Activated CD4-positive, alpha-beta T cell treated with anti-CD3 and anti-CD28 coated beads, Interleukin-2, amount 10 ng/mL, durations not matched to agents 24 days and 14 days (primary cell): Measurements from ENCODE around the gene PTGES3. TPM values are rescaled to one million over a fixed set of nuclear protein-coding genes. Genes with fewer than 3 reads are reported as not detected.

Experiments
- DNase-seq: peaks from one replicate; pipeline ENCODE4 v3.0.0; 2022
- H3K27ac Mint-ChIP-seq: one replicate; pipeline ENCODE4 v1.8.0; 2022; ENCODE audit warnings: mild to moderate bottlenecking, mixed read lengths
- H3K27me3 Mint-ChIP-seq: one replicate; pipeline ENCODE4 v1.8.0; 2022; ENCODE audit warnings: mixed read lengths
- H3K36me3 Mint-ChIP-seq: one replicate; pipeline ENCODE4 v1.8.0; 2022; ENCODE audit warnings: low read depth, mild to moderate bottlenecking, mixed read lengths
- H3K4me1 Mint-ChIP-seq: one replicate; pipeline ENCODE4 v1.8.0; 2021; ENCODE audit warnings: mixed read lengths
- H3K4me3 Mint-ChIP-seq: one replicate; pipeline ENCODE4 v1.8.0; 2022; ENCODE audit warnings: mild to moderate bottlenecking, moderate library complexity, mixed read lengths
- H3K9me3 Mint-ChIP-seq: one replicate; pipeline ENCODE4 v1.8.0; 2021; ENCODE audit warnings: mixed read lengths
- intact Hi-C: fragments of 100-400 bp; cut with micrococcal nuclease; formaldehyde crosslinking; loops from one replicate; pipeline ENCODE4 v1.15.1; 2023
- total RNA-seq: library from RNA; stranded (reverse); gene quantifications from 2 replicates; pipeline ENCODE4 v1.2.3, GENCODE V29; 2022

Gene PTGES3
- total RNA-seq, 1 donor from 2014 or later: 357 TPM

GRCh38 chr12:56634837-56635791 lies 53.0 kb downstream of the PTGES3 start:
- no peaks in the 10 kb centered on the region for H3K9me3 Mint-ChIP-seq
- peak overlapping the region; percentile 99 for H3K4me3 Mint-ChIP-seq
- H3K27ac Mint-ChIP-seq: peak overlapping the region; percentile 93
- H3K27me3 Mint-ChIP-seq: no peaks in the 10 kb centered on the region
- intact Hi-C loops: loop anchor here (5.0 to 10.0 kb wide), 5 partner anchors 300 to 610 kb away; partner anchors contain the start of genes IL23A, NAB2, PAN2 and RPL41
- DNase-seq: peak; percentile 92
- H3K4me1 Mint-ChIP-seq: peaks cover 70% of the 10 kb centered on the region
- H3K36me3 Mint-ChIP-seq: peaks cover 35% of the 10 kb centered on the region

GRCh38 chr12:56634242-56634836 lies 53.7 kb downstream of the PTGES3 start:
- intact Hi-C loops: loop anchor here (10.0 kb wide), 3 partner anchors 300 to 610 kb away; partner anchors contain the start of genes IL23A, PAN2 and ZBTB39
- H3K27me3 Mint-ChIP-seq: no peaks in the 10 kb centered on the region
- DNase-seq: peak; percentile 76
- H3K27ac Mint-ChIP-seq: peak overlapping the region; percentile 88
- no peaks in the 10 kb centered on the region for H3K9me3 Mint-ChIP-seq
- peaks cover 30% of the 10 kb centered on the region for H3K36me3 Mint-ChIP-seq
- peak overlapping the region; percentile 99 for H3K4me3 Mint-ChIP-seq
- H3K4me1 Mint-ChIP-seq: peaks cover 70% of the 10 kb centered on the region

- intact Hi-C loops: loop anchor here (10.0 kb wide), 3 partner anchors 299 to 611 kb away; partner anchors contain the start of genes IL23A, PAN2 and ZBTB39
- peaks cover 28% of the 10 kb centered on the region for H3K36me3 Mint-ChIP-seq
- H3K27ac Mint-ChIP-seq: peak overlapping the region; percentile 88
- peaks cover 69% of the 10 kb centered on the region for H3K4me1 Mint-ChIP-seq
- no peaks in the 10 kb centered on the region for H3K9me3 Mint-ChIP-seq
- no peaks in the 10 kb centered on the region for H3K27me3 Mint-ChIP-seq
- H3K4me3 Mint-ChIP-seq: peak overlapping the region; percentile 99
- DNase-seq: no peak
These were observed 54.4 kb downstream of the PTGES3 start for GRCh38 chr12:56633468-56634241.

GRCh38 chr12:56632701-56633467 lies 55.2 kb downstream of the PTGES3 start:
- Mint-ChIP-seq H3K4me1 (peaks cover 73% of the 10 kb centered on the region), H3K4me3 (peak overlapping the region; percentile 99), H3K27me3 (no peaks in the 10 kb centered on the region), H3K36me3 (peaks cover 25% of the 10 kb centered on the region), H3K9me3 (no peaks in the 10 kb centered on the region), H3K27ac (peak overlapping the region; percentile 65)
- intact Hi-C loops: loop anchor here (10.0 kb wide), 3 partner anchors 298 to 612 kb away; partner anchors contain the start of genes IL23A, PAN2 and ZBTB39
- DNase-seq: no peak

- Mint-ChIP-seq H3K27ac (peak overlapping the region; percentile 57), H3K4me1 (peaks cover 66% of the 10 kb centered on the region), H3K9me3 (no peaks in the 10 kb centered on the region), H3K27me3 (no peaks in the 10 kb centered on the region), H3K4me3 (peak overlapping the region; percentile 99), H3K36me3 (peaks cover 19% of the 10 kb centered on the region)
- peak; percentile 90 for DNase-seq
- intact Hi-C loops: loop anchor here (2.0 to 10.0 kb wide), 4 partner anchors 297 to 703 kb away; partner anchors contain the start of genes IL23A, PAN2 and ZBTB39
These were observed 56.0 kb downstream of the PTGES3 start for GRCh38 chr12:56631790-56632700.

GRCh38 chr12:56630180-56630632 lies 57.9 kb downstream of the PTGES3 start, which contains the start of gene BAZ2A:
BAZ2A (minus strand) TSS chr12:56630326; CDS start chr12:56617530, 12,796 bp downstream.
- H3K36me3 Mint-ChIP-seq: peaks cover 31% of the 10 kb centered on the region
- DNase-seq: peak; percentile 96
- H3K27me3 Mint-ChIP-seq: no peaks in the 10 kb centered on the region
- H3K4me3 Mint-ChIP-seq: peak within 1 kb of the TSS; percentile 98
- intact Hi-C loops: loop anchor here (2.0 to 10.0 kb wide), 4 partner anchors 295 to 701 kb away; partner anchors contain the start of genes IL23A, PAN2 and ZBTB39
- no peaks in the 10 kb centered on the region for H3K9me3 Mint-ChIP-seq
- peaks cover 66% of the 10 kb centered on the region for H3K4me1 Mint-ChIP-seq
- peak within 1 kb of the TSS; percentile 97 for H3K27ac Mint-ChIP-seq

GRCh38 chr12:56629459-56630179 lies 58.5 kb downstream of the PTGES3 start:
- peak overlapping the region; percentile 98 for H3K4me3 Mint-ChIP-seq
- H3K4me1 Mint-ChIP-seq: peaks cover 63% of the 10 kb centered on the region
- peak; percentile 82 for DNase-seq
- peaks cover 31% of the 10 kb centered on the region for H3K36me3 Mint-ChIP-seq
- intact Hi-C loops: loop anchor here (2.0 to 10.0 kb wide), 5 partner anchors 109 to 701 kb away; partner anchors contain the start of genes IL23A, PAN2, RBMS2 and ZBTB39
- no peaks in the 10 kb centered on the region for H3K27me3 Mint-ChIP-seq
- H3K9me3 Mint-ChIP-seq: no peaks in the 10 kb centered on the region
- peak overlapping the region; percentile 97 for H3K27ac Mint-ChIP-seq

- Mint-ChIP-seq H3K36me3 (peaks cover 31% of the 10 kb centered on the region), H3K27ac (peak overlapping the region; percentile 97), H3K4me3 (peak overlapping the region; percentile 98), H3K4me1 (peaks cover 62% of the 10 kb centered on the region), H3K27me3 (no peaks in the 10 kb centered on the region), H3K9me3 (no peaks in the 10 kb centered on the region)
- intact Hi-C loops: loop anchor here (2.0 kb wide), 1 partner anchor 108 kb away; the partner anchor contains the start of gene RBMS2
- DNase-seq: peak; percentile 91
These were observed 59.2 kb downstream of the PTGES3 start for GRCh38 chr12:56628671-56629458.

- Mint-ChIP-seq H3K36me3 (peaks cover 40% of the 10 kb centered on the region), H3K9me3 (no peaks in the 10 kb centered on the region), H3K4me3 (no peak overlapping the region), H3K4me1 (peaks cover 52% of the 10 kb centered on the region), H3K27ac (peak overlapping the region; percentile 37), H3K27me3 (no peaks in the 10 kb centered on the region)
- intact Hi-C loops: no loop called here
- DNase-seq: no peak
These were observed 61.4 kb downstream of the PTGES3 start for GRCh38 chr12:56626701-56627100.

GRCh38 chr12:56622535-56622934 lies 65.5 kb downstream of the PTGES3 start:
- Mint-ChIP-seq H3K9me3 (no peaks in the 10 kb centered on the region), H3K36me3 (peaks cover 47% of the 10 kb centered on the region), H3K4me3 (no peak overlapping the region), H3K27me3 (no peaks in the 10 kb centered on the region), H3K4me1 (peaks cover 39% of the 10 kb centered on the region), H3K27ac (peak overlapping the region; percentile 13)
- DNase-seq: no peak
- intact Hi-C loops: no loop called here
